HG03575 (cell line): Measurements from ENCODE around the gene TSPAN11.

ENCODE experiments used
- ATAC-seq: cut with Tn5 transposase; IDR thresholded peaks from one replicate; pipeline ENCODE4 v1.9.1; 2021; ENCODE audit not compliant: unreplicated experiment, insufficient number of reproducible peaks, low FRiP score; ENCODE audit errors: extremely low read depth

The TSPAN11 gene

DNA sequence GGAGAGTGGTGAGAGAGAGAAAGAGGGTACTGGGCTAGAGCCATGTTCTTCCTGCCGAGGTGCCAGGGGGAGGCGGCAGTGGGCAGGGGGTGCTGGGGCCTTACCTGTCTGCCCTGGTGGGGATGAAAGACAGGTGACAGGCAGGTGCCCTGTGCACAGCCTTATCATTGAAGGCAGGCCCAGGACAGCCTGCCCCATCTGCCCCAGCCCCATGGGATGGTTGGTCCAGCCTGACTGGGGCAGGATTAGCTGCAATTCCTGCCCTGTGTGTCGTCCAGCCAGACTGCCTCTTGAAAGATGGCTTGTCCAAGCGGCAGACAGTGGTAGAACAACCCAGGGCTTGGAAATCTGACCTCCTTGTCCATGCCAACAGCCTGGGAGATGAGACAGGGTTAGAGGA is 67.2 kb downstream of the TSPAN11 start:
- no peak for ATAC-seq

DNA sequence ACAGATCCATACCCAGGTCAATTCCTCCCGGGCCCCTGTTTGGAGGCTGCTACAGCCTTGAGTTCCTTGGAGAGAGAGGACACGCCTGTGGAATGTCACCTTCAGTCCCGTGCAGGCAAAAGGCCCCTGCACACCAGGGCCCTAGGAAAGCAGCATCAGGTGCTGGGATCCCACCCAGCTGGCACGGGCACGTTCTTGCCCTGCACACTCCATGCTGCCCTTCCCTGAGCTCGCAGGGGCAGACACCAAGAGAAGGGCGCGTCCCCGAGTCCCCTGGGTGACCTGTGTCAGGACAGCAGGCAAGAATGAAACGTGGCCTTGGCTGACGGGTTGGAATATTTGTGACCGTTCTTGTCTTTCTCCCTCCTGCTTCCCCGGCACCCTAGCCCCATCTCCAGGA is 67.7 kb downstream of the TSPAN11 start:
- no peak for ATAC-seq

- ATAC-seq, result no peak
Measured at GRCh38 chr12:30996255-30996654, 69.7 kb downstream of the TSPAN11 start.

DNA sequence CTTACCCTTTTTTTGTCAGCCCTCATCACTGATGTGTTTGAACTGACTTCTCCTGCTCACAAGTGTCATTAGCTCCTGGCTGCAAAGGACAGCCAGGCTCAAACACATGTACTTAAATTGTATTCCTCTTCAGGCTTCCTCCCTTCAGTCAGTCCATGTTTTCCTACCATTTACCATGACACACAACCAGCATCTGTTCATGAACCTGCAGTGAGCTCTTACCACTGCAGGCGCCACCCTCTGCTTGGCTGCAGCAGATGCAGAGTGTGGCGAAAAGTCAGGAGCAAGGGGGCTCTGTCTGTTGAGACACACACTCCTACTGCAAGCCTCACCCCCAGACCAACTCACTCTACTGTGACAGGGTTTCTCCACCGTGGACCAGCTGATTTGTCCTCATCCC is 70.2 kb downstream of the TSPAN11 start:
- no peak for ATAC-seq

DNA sequence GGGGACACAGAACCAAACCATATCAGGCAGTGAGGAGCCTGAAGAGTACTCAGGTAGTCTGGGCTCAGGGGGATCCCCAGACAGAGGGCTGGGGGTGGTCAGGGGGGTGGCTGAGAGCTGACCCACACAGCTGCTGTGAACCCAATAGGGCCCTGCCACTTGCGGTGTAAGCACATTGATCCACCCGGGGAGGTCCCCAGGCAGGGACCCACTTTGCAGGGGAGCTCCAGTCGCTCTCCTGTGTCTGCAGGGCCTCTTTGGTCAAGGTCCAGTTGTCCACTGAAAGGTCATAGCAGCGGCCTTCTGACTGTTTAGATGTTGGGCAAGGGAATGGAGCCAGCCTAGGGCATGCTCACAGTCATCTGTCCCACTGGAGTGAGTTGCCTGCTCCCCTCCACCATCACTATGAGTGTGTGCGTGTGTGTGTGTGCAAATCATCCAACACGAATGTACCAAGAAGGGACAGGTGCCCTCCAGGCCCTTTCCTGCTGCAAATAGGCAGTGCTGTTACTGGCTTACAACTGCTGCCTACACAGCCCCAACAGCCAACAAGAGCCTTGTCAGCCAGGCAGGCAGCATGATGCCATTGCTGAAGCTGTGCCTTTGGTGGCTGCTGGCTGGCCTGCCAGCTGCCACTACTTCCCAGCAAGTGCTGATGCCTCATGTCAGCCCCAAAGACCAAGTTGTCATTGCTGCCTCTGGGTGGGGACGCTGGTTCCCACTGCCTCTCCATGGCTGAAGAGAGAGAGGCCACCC is 71.3 kb downstream of the TSPAN11 start:
- no peak for ATAC-seq

DNA sequence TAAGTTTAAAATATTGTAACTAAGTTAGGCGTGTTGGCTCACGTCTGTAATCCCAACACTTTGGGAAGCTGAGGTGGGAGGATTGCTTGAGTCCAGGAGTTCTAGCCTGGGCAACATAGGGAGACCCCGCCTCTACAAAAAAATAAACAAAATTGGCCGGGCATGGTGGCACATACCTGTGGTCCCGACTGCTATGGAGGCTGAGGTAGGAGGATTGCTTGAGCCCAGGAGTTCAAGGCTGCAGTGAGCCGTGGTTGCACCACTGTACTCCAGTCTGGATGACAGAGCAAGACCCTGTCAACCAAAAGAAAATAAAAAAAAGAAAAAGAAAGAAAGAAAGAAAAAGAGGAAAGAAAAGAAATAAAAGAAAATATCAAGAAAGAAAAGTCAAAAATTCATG is 72.5 kb downstream of the TSPAN11 start:
- ATAC-seq, result no peak

DNA sequence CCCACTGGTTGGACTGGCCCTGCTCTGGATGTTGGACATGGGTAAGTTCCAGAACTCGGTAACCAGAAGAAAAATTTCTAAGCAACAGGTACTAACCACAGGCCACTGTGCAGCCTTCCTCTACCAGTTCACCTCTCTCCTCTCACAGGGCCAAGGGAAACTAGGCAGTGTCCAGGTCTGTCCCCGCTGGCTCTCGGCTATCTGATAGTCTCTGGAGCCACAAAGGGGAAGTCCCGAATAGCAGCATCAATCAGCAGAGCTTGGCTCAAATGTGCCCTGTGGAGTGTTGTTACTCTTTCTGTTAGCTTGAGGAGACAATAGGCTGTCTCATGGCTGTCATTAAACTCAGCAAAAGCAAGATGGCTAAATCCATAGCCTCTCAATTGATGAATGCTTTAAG is 73.2 kb downstream of the TSPAN11 start:
- no peak for ATAC-seq

DNA sequence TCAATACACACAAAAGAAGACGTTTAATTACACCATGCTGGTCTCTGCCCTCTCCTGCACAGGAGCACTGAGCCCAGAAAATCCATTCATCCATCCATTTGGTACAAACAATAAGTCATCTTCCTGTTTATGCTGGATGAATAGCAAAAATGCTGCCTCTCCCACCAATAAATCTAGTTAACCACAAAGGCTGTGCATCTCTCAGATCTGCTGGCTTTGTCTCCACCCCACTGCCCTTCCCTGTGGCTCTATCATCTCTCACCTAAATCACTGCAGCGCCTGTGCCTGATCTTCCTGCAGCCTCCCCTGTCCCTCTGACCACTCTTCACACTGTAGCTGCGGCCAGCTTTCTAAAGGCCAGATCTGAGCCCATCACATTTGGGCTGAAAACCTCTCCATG is 74.2 kb downstream of the TSPAN11 start:
- no peak for ATAC-seq

- no peak for ATAC-seq
Measured at GRCh38 chr12:31001581-31002360, 75.2 kb downstream of the TSPAN11 start.

GRCh38 chr12:31002361-31002725 is 75.8 kb downstream of the TSPAN11 start:
- ATAC-seq, result no peak

GRCh38 chr12:31002999-31003398 is 76.5 kb downstream of the TSPAN11 start:
- no peak for ATAC-seq

DNA sequence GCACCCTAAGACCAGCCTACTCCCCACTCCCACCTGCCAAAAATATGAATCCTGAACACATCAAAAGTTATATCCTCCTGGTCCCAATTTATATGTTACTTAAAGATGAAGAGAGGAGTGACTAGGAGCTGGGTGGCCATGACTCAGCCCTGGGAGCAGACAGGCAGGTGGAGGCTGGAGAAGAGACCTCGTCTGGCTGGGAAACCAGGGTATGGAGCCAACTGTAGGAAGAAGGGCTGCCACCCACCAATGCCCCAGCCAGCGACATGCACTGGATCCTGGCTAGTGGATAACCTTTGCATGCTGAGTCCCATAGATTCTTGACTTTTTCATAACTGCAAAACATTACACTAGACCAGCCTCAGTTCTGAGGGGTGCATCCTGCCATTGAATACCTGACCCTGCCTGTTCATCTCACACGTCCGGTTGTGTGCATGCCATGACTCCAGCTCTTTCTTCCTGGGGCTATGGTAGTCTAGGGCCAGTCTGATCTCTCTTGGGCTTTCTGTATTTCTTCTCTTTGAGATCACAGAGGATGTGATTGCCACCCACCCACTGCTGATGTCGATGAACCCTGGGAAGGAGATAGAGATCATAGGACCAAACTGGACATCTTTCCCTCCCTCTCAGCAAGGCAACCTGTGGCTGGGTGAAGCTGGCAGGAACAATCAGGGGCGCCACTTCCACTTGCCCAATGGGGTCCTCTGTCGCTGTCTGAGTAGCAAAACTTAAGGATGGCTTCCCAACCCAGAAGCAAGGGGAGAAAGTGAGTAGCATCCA is 77.5 kb downstream of the TSPAN11 start:
- ATAC-seq, result no peak

DNA sequence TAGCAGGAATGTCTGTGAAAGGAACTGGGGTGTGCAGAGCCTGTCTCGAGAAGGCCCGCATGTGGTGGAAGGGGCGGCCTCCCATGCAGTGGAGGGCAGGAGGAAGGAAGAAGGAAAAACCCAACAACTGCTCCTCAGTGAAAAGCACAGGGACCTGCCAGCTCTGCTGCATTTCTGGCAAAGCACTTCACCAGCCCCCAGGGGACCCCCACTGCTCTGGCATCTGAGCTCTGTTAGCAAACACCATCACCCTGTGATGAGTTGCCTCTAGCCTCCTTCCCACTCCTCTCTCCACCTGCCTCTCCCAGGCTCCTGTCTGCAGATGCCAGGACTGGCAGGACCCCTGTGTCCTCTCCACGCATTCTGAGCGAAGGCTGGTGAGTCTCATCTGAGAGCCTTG is 78.1 kb downstream of the TSPAN11 start:
- ATAC-seq, result no peak

DNA sequence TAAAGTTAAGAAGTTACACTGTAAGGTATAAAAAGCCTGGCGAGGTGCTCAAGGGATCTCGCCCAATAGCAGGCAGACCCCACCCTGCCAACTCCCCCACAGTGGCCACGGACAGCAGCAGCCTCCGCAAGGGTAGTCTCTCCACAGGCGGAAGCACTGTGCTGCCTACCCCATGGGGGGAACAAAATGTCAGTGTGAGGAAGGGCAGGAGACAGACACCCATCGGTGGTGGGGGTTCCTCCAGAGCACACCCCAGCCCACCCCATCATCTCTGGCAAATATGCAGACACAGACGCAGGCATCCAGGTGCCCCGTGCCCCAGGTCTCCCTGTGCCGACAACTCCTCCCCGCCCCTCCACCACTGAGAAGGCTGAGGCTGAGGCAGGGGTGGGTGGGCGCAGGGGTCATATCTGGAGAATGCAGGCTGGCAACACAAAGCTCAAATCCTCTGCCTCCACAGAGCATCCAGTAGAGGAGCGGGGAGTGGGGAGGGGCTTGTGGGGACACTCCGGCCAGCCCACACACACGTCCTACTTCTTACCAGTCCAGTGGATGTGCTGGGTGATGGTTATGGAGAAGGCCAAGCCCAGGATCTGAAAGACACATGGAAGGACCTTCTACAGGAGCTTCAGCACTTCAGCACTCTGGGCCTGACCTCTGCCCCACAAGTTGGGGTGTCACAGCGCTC is 78.9 kb downstream of the TSPAN11 start:
- no peak for ATAC-seq

DNA sequence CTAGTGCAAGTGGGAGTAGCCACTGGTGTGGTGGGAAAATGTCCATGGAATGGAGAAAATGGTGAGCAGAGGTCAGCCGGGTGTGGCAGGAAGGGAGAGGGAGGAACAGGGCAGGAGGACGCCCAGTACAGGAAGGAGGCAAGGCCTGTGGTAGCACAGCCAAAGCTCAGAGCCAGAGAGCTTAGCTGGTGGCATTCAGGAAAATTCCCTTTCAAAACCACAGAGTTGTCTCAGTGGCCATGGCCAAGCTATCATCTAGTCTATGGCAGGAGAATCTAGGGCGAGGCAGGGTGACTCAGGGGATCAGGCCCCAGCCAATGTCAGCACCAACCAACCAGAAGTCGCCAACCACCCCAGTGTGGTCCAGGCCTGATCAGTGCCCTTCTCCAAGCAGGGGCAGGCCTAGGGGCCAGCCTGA is 79.4 kb downstream of the TSPAN11 start:
- ATAC-seq, result no peak

- ATAC-seq, result no peak
Measured at GRCh38 chr12:31006416-31007152, 80.0 kb downstream of the TSPAN11 start.

GRCh38 chr12:31007153-31007495 is 80.6 kb downstream of the TSPAN11 start:
- no peak for ATAC-seq

DNA sequence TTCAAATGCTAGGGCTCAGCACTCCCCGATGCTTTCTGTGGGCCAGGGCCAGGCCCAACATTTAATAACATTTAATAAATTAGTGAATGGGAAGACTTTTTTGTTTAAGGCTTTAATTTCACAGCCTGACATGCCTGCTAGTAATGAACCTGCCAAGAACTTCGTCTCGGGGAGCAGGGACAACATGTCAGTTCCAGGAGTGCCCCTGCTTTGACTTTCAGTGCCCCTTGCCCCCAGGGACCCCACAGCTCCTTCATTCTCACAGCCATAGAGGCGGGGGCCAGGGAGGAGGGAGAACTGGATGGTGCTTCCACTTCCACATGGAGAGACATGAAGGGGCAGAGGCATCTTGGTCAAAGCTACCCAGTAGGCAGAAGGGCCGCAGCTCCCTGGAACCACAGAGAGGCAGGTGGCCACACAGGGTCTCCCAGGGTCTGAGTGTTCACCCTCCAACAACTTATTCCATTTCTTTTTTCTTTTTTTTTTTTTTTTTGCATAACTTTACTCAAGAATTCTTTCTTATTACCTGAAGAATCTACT is 81.2 kb downstream of the TSPAN11 start:
- ATAC-seq, result no peak
